Measurements from ENCODE around the gene TRPM3.

DNA sequence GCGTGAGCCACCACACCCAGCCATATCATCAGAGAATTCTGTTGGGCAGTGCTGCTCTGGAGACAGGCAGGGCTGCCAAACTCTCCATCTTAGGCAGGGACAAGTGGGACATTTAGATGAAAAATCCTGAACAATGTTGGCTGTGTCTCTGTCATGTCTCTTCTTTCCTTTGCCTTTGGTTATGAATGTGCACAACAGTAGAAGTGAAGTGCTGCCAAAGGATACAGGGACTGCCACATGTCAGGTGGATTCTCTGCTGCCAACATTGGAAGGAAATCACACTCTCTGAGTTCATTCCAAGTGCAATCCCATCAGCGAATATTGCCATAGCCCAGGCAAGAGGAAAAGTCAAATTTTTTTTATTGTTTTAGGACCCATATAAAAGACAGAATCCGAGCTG lies 348.8 kb downstream of the TRPM3 start:
- TF ChIP-seq, protein P1, sequence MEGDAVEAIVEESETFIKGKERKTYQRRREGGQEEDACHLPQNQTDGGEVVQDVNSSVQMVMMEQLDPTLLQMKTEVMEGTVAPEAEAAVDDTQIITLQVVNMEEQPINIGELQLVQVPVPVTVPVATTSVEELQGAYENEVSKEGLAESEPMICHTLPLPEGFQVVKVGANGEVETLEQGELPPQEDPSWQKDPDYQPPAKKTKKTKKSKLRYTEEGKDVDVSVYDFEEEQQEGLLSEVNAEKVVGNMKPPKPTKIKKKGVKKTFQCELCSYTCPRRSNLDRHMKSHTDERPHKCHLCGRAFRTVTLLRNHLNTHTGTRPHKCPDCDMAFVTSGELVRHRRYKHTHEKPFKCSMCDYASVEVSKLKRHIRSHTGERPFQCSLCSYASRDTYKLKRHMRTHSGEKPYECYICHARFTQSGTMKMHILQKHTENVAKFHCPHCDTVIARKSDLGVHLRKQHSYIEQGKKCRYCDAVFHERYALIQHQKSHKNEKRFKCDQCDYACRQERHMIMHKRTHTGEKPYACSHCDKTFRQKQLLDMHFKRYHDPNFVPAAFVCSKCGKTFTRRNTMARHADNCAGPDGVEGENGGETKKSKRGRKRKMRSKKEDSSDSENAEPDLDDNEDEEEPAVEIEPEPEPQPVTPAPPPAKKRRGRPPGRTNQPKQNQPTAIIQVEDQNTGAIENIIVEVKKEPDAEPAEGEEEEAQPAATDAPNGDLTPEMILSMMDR (IDR thresholded peaks at IDR 0.05; ENCODE audit: low read length): no peak
- TF ChIP-seq EZH2 (optimal IDR thresholded peaks at IDR 0.05; ENCODE audit: low read depth, low read length) (no peak), EZH2phosphoT487 (IDR thresholded peaks at IDR 0.05; ENCODE audit: low read length) (no peak)
